Measurements from ENCODE around the gene CRTC2.

GRCh38 chr1:153933430-153933829 lies 25.0 kb downstream of the CRTC2 start:
- TF ChIP-seq, protein P1, sequence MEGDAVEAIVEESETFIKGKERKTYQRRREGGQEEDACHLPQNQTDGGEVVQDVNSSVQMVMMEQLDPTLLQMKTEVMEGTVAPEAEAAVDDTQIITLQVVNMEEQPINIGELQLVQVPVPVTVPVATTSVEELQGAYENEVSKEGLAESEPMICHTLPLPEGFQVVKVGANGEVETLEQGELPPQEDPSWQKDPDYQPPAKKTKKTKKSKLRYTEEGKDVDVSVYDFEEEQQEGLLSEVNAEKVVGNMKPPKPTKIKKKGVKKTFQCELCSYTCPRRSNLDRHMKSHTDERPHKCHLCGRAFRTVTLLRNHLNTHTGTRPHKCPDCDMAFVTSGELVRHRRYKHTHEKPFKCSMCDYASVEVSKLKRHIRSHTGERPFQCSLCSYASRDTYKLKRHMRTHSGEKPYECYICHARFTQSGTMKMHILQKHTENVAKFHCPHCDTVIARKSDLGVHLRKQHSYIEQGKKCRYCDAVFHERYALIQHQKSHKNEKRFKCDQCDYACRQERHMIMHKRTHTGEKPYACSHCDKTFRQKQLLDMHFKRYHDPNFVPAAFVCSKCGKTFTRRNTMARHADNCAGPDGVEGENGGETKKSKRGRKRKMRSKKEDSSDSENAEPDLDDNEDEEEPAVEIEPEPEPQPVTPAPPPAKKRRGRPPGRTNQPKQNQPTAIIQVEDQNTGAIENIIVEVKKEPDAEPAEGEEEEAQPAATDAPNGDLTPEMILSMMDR (IDR thresholded peaks at IDR 0.05; ENCODE audit: low read depth, low read length): no peak
- TF ChIP-seq EZH2phosphoT487 (IDR thresholded peaks at IDR 0.05; ENCODE audit: low read depth): no peak
